ENCODE results near the gene FHOD1. TPM values are rescaled to one million over a fixed set of nuclear protein-coding genes. Genes with fewer than 3 reads are reported as not detected.

The FHOD1 gene
- total and polyA plus RNA-seq, 9 of the 15 experiments (the other 6 are each of a cell fraction or from before 2014, with no cell fraction given): 18.7 to 126 (median 32.3) TPM

DNA sequence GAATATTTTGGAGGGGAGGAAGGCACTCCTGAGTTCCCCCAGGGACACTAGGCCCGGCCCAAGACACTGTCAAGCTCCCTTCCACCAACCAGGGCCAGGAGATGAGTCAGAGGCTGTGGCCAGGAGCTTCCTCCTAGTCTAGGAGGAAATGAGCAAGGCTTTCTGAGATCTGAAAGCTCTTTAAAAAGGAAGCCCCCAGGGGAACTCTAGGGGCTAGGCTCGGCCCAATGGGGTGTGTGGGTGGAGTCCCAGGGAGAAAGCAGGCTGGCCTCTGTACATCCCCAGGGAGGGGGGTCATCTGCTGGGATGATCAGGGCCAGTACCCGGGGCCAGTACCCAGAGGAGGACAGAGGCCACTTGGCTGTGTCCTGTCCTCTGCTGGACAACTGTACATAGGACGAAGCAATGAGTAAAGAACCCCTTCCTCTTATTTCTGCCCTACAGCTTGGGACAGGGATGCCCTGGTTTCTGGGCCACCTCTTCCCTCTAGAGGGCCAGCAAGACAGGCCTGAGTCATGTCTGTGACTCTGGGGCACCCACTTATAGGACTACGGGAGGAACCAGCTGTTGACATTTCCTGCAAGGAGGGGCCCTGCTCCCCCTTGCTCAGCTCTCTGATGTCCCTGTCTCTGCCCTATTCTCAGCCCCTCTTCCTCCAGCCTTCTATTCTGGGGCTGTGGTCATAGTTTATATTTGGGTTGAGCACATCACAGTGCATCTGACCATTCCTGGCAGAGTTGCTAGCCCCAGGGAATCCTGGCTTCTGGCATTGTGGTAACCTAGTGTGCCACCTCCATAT is 2.7 kb downstream of the FHOD1 start (continued):
- TF ChIP-seq, protein P1, sequence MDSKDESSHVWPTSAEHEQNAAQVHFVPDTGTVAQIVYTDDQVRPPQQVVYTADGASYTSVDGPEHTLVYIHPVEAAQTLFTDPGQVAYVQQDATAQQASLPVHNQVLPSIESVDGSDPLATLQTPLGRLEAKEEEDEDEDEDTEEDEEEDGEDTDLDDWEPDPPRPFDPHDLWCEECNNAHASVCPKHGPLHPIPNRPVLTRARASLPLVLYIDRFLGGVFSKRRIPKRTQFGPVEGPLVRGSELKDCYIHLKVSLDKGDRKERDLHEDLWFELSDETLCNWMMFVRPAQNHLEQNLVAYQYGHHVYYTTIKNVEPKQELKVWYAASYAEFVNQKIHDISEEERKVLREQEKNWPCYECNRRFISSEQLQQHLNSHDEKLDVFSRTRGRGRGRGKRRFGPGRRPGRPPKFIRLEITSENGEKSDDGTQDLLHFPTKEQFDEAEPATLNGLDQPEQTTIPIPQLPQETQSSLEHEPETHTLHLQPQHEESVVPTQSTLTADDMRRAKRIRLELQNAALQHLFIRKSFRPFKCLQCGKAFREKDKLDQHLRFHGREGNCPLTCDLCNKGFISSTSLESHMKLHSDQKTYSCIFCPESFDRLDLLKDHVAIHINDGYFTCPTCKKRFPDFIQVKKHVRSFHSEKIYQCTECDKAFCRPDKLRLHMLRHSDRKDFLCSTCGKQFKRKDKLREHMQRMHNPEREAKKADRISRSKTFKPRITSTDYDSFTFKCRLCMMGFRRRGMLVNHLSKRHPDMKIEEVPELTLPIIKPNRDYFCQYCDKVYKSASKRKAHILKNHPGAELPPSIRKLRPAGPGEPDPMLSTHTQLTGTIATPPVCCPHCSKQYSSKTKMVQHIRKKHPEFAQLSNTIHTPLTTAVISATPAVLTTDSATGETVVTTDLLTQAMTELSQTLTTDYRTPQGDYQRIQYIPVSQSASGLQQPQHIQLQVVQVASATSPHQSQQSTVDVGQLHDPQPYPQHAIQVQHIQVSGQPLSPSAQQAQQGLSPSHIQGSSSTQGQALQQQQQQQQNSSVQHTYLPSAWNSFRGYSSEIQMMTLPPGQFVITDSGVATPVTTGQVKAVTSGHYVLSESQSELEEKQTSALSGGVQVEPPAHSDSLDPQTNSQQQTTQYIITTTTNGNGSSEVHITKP (IDR thresholded peaks at IDR 0.05; ENCODE audit: partially characterized antibody): peak; percentile 63
- TF ChIP-seq, protein P2, sequence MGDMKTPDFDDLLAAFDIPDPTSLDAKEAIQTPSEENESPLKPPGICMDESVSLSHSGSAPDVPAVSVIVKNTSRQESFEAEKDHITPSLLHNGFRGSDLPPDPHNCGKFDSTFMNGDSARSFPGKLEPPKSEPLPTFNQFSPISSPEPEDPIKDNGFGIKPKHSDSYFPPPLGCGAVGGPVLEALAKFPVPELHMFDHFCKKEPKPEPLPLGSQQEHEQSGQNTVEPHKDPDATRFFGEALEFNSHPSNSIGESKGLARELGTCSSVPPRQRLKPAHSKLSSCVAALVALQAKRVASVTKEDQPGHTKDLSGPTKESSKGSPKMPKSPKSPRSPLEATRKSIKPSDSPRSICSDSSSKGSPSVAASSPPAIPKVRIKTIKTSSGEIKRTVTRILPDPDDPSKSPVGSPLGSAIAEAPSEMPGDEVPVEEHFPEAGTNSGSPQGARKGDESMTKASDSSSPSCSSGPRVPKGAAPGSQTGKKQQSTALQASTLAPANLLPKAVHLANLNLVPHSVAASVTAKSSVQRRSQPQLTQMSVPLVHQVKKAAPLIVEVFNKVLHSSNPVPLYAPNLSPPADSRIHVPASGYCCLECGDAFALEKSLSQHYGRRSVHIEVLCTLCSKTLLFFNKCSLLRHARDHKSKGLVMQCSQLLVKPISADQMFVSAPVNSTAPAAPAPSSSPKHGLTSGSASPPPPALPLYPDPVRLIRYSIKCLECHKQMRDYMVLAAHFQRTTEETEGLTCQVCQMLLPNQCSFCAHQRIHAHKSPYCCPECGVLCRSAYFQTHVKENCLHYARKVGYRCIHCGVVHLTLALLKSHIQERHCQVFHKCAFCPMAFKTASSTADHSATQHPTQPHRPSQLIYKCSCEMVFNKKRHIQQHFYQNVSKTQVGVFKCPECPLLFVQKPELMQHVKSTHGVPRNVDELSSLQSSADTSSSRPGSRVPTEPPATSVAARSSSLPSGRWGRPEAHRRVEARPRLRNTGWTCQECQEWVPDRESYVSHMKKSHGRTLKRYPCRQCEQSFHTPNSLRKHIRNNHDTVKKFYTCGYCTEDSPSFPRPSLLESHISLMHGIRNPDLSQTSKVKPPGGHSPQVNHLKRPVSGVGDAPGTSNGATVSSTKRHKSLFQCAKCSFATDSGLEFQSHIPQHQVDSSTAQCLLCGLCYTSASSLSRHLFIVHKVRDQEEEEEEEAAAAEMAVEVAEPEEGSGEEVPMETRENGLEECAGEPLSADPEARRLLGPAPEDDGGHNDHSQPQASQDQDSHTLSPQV (IDR thresholded peaks at IDR 0.05): 0 out of 2 replicates have a peak, but pooled peaks have one; percentile 32
- no peak for TF ChIP-seq HNRNPL (IDR thresholded peaks at IDR 0.05; ENCODE audit: low read depth, low read length)
- TF ChIP-seq TAF1 (IDR thresholded peaks at IDR 0.05; ENCODE audit: control insufficient read depth, extremely low read depth, insufficient read depth, low read length, severe bottlenecking): peak; percentile 51
- TF ChIP-seq NEUROD1 (IDR thresholded peaks at IDR 0.05; ENCODE audit: borderline replicate concordance, low read depth, low read length, partially characterized antibody): no peak
- peak; percentile 71 for TF ChIP-seq JUN (IDR thresholded peaks at IDR 0.05; ENCODE audit: borderline replicate concordance, low read depth, low read length)
- TF ChIP-seq JUN (CRISPR knock-in tag; IDR thresholded peaks at IDR 0.05; ENCODE audit: borderline replicate concordance): no peak
- no peak for TF ChIP-seq RCOR1 (IDR thresholded peaks at IDR 0.05; ENCODE audit: borderline replicate concordance in 1 of 2, low read depth in 2 of 2, low read length in 2 of 2)
- TF ChIP-seq ZBED1 (IDR thresholded peaks at IDR 0.05): no peak
- TF ChIP-seq LARP7 (IDR thresholded peaks at IDR 0.05): no peak
- peak; percentile 51 for TF ChIP-seq SMARCA4 (IDR thresholded peaks at IDR 0.05)
- TF ChIP-seq, protein P3, sequence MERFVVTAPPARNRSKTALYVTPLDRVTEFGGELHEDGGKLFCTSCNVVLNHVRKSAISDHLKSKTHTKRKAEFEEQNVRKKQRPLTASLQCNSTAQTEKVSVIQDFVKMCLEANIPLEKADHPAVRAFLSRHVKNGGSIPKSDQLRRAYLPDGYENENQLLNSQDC (CRISPR knock-in tag; IDR thresholded peaks at IDR 0.05): no peak
- TF ChIP-seq, protein P4, sequence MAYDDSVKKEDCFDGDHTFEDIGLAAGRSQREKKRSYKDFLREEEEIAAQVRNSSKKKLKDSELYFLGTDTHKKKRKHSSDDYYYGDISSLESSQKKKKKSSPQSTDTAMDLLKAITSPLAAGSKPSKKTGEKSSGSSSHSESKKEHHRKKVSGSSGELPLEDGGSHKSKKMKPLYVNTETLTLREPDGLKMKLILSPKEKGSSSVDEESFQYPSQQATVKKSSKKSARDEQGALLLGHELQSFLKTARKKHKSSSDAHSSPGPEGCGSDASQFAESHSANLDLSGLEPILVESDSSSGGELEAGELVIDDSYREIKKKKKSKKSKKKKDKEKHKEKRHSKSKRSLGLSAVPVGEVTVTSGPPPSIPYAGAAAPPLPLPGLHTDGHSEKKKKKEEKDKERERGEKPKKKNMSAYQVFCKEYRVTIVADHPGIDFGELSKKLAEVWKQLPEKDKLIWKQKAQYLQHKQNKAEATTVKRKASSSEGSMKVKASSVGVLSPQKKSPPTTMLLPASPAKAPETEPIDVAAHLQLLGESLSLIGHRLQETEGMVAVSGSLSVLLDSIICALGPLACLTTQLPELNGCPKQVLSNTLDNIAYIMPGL (CRISPR knock-in tag; IDR thresholded peaks at IDR 0.05): no peak
- TF ChIP-seq SMC3 (conservative IDR thresholded peaks at IDR 0.05; ENCODE audit: insufficient read depth, low read depth, low read length): no peak
- 0 out of 2 replicates have a peak, but pooled peaks have one; percentile 24 for TF ChIP-seq ZNF584 (CRISPR knock-in tag; IDR thresholded peaks at IDR 0.05; ENCODE audit: low read depth)

Data from K562 (cell line).